GM12891 (cell line): ENCODE data around the gene GPC6.

ENCODE experiments used
- PAX5 ChIP-seq: IDR thresholded peaks from 2 replicates; pipeline ENCODE4 v1.6.1; 2011; ENCODE audit warnings: low read length, moderate library complexity, mild to moderate bottlenecking; ENCODE audit not compliant: insufficient read depth, severe bottlenecking
- POLR2A ChIP-seq: IDR thresholded peaks from 2 replicates; pipeline ENCODE4 v1.6.1; 2011; ENCODE audit warnings: low read depth, low read length, control low read depth
- POLR2AphosphoS5 ChIP-seq: IDR thresholded peaks from 2 replicates; pipeline ENCODE4 v1.6.1; 2011; ENCODE audit warnings: low read depth, low read length, control low read depth
- SPI1 ChIP-seq: IDR thresholded peaks from 2 replicates; pipeline ENCODE4 v1.6.1; 2011; ENCODE audit warnings: low read depth, low read length, control low read depth
- TAF1 ChIP-seq: IDR thresholded peaks from 2 replicates; pipeline ENCODE4 v1.6.1; 2011; ENCODE audit warnings: low read depth, low read length, control low read depth

DNA sequence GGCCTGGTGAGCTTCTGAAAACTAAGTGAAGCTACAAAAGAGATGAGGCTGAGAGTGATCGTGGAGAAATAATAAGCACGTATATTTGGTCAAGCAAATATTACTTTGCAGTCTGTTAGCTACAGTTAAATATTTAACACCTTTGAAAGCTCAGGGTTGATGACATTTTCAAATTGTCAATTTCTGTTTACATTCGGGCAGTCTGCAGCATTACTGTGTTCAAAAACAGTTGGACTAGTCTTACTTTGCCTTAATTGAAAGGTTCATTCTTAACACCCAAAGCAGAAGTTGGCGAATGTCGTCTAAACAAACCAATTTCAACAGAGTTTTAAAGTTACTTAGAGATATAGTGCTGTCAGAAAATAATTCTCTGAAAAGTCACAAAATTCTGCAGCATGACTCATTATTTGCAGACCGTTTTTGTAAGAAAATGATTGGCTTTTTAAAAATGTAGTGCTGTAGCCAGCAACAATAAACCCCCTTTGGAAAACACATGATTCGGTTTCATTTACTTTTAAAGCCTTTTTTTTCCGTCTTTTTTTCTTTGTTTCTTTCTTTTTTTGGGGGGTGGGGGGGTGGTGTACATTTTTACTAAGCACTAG, 549.0 kb downstream of the GPC6 start:
- TF ChIP-seq POLR2AphosphoS5 = no peak
- no peak for TF ChIP-seq SPI1
- no peak for TF ChIP-seq POLR2A
- TF ChIP-seq TAF1 = no peak
- TF ChIP-seq PAX5 = no peak
